ENCODE results near the gene PRSS23.

DNA sequence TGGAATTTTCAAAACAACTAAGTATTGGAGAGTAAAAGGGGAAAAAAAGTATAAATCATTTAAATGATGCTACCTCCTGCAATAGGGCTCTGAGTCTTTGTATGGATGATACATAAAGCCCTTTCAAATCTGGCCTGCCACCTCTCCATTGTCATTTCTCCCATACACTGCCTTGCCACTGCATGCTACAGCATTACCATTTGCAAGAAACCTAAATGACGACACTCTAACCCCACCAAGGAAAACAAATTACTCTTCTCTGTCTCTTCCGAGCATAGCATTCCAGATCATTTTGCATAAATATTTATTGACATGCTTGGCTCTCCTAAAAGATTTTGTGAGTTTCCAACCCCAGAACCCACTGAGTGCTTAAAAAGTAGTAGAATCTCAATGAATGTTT is 34.5 kb upstream of the PRSS23 start:
- TF ChIP-seq, protein P1, sequence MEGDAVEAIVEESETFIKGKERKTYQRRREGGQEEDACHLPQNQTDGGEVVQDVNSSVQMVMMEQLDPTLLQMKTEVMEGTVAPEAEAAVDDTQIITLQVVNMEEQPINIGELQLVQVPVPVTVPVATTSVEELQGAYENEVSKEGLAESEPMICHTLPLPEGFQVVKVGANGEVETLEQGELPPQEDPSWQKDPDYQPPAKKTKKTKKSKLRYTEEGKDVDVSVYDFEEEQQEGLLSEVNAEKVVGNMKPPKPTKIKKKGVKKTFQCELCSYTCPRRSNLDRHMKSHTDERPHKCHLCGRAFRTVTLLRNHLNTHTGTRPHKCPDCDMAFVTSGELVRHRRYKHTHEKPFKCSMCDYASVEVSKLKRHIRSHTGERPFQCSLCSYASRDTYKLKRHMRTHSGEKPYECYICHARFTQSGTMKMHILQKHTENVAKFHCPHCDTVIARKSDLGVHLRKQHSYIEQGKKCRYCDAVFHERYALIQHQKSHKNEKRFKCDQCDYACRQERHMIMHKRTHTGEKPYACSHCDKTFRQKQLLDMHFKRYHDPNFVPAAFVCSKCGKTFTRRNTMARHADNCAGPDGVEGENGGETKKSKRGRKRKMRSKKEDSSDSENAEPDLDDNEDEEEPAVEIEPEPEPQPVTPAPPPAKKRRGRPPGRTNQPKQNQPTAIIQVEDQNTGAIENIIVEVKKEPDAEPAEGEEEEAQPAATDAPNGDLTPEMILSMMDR (IDR thresholded peaks at IDR 0.05; ENCODE audit: insufficient read depth, low read length): no peak
- TF ChIP-seq POLR2AphosphoS5 (IDR thresholded peaks at IDR 0.05; ENCODE audit: low read depth) (no peak), GABPA (IDR thresholded peaks at IDR 0.05; ENCODE audit: low read depth) (no peak)
- TF ChIP-seq, protein P2, sequence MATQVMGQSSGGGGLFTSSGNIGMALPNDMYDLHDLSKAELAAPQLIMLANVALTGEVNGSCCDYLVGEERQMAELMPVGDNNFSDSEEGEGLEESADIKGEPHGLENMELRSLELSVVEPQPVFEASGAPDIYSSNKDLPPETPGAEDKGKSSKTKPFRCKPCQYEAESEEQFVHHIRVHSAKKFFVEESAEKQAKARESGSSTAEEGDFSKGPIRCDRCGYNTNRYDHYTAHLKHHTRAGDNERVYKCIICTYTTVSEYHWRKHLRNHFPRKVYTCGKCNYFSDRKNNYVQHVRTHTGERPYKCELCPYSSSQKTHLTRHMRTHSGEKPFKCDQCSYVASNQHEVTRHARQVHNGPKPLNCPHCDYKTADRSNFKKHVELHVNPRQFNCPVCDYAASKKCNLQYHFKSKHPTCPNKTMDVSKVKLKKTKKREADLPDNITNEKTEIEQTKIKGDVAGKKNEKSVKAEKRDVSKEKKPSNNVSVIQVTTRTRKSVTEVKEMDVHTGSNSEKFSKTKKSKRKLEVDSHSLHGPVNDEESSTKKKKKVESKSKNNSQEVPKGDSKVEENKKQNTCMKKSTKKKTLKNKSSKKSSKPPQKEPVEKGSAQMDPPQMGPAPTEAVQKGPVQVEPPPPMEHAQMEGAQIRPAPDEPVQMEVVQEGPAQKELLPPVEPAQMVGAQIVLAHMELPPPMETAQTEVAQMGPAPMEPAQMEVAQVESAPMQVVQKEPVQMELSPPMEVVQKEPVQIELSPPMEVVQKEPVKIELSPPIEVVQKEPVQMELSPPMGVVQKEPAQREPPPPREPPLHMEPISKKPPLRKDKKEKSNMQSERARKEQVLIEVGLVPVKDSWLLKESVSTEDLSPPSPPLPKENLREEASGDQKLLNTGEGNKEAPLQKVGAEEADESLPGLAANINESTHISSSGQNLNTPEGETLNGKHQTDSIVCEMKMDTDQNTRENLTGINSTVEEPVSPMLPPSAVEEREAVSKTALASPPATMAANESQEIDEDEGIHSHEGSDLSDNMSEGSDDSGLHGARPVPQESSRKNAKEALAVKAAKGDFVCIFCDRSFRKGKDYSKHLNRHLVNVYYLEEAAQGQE (IDR thresholded peaks at IDR 0.05; ENCODE audit: insufficient replicate concordance, low read depth): no peak

Measured in HL-60 (cell line).